ENCODE results near the gene SPACA9. TPM values are rescaled to one million over a fixed set of nuclear protein-coding genes. Genes with fewer than 3 reads are reported as not detected.

The SPACA9 gene
- total and polyA plus RNA-seq, 10 of the 15 experiments (the other 5 are each of a cell fraction or from before 2014, with no cell fraction given): 0.68 to 2.9 (median 1.0) TPM

DNA sequence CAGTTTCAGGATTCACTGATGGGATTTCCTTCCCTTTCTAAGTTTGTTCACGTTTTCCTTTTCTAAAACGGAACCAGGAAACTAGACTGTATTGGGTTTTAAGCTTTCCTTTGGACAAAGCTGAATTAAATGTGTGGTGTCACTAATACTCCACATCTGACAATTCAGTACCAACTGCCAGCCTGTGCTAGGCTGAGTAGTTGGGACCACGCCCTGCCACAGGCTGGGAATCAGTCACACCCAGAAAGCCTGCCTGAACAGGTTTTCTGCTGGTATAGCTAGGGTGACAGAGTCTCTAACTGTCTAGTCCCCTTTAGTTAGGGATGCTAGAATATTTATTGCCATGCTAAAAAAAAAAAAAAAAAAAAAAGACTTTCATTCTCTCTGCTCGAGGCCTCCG lies 15.6 kb downstream of the SPACA9 start (continued):
- TF ChIP-seq, protein P1, sequence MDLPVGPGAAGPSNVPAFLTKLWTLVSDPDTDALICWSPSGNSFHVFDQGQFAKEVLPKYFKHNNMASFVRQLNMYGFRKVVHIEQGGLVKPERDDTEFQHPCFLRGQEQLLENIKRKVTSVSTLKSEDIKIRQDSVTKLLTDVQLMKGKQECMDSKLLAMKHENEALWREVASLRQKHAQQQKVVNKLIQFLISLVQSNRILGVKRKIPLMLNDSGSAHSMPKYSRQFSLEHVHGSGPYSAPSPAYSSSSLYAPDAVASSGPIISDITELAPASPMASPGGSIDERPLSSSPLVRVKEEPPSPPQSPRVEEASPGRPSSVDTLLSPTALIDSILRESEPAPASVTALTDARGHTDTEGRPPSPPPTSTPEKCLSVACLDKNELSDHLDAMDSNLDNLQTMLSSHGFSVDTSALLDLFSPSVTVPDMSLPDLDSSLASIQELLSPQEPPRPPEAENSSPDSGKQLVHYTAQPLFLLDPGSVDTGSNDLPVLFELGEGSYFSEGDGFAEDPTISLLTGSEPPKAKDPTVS (IDR thresholded peaks at IDR 0.05; ENCODE audit: low read depth, low read length): no peak
- TF ChIP-seq STAT3 (IDR thresholded peaks at IDR 0.05; ENCODE audit: low read depth, low read length) (no peak), SPI1 (IDR thresholded peaks at IDR 0.05; ENCODE audit: borderline replicate concordance, insufficient read depth, low read depth, low read length) (no peak), ZNF217 (IDR thresholded peaks at IDR 0.05) (no peak)

DNA sequence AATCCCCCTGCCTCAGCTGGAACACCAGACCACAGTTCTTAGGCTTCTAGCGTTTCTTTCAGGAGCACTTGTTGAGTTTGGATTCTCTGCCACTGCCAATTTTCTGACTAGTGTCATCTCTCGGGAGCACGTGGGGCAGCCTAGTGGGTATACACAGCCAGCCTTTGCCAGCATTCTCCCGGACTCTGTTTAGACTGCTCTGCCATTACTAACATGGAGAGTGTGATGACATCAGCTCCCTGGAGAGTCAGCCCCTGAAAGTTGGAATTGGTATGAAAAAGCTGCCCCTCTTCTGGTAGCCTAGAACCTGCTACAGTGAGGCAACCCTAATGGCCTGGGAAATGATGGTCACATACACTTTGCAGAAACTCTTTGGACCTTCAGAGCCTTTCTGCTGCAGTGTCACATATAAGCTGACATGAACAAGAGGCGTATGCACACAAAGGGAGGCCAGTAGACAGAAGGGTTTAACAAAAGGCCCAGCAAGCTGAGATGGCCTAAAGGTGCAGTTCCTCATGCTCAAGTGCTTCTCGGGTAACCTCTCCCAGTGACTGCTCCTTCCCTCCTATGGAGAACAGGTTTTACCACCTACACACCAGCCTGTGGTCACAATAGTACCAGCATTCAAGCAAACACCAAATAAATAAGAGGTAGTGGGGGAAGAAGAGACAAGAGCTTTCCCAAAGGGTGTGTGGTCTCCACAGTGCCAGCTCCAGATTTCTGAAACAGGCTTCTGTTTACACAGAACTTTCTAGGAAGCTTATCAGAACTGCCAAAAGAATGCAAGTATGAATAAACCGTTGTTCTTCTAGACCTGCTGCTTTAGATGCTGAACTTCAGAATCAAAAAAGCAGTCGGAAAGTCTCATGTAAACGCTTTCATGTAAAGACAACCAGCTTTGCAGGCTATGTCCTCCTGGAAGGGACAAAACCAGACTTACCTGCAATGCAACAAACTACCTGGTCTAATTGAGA lies 16.5 kb downstream of the SPACA9 start:
- WGBS (ENCODE audit: insufficient coverage, insufficient replicate concordance, low lambda C conversion rate, missing lambda C conversion rate): 82% methylated on average over 9 of the region's 9 CpGs
- Histone ChIP-seq H3K4me2 (ENCODE audit: control insufficient read depth, insufficient read depth) (no peak overlapping the region), H2AFZ (ENCODE audit: control insufficient read depth, low read depth, low read length) (no peak overlapping the region), H3K9me3 (replicated peaks; ENCODE audit: control insufficient read depth, insufficient read depth, low read length) (no peaks in the 10 kb centered on the region), H3K27ac (ENCODE audit: control insufficient read depth, insufficient read depth) (no peak overlapping the region), H3K79me2 (ENCODE audit: control insufficient read depth, insufficient read depth, low read length) (no peaks in the 10 kb centered on the region), H3K4me3 (no peak overlapping the region), H3K9ac (ENCODE audit: control insufficient read depth, insufficient read depth, low read length) (no peak overlapping the region), H3K36me3 (ENCODE audit: control insufficient read depth in 2 of 2, insufficient read depth in 2 of 2, low read length in 1 of 2) (peaks cover 2 to 10% of the 10 kb centered on the region in 2 experiments), H3K4me1 (ENCODE audit: control insufficient read depth, insufficient read depth, low read length) (no peaks in the 10 kb centered on the region), H3K27me3 (replicated peaks in 1 of 2; ENCODE audit: control insufficient read depth in 2 of 2, insufficient read depth in 2 of 2, low read length in 1 of 2) (no peaks in the 10 kb centered on the region), H4K20me1 (ENCODE audit: control insufficient read depth, insufficient read depth) (no peaks in the 10 kb centered on the region)
- no peak for ATAC-seq
- RAD21 ChIA-PET (ENCODE audit: unreplicated experiment): no interaction called here
- BruUV-seq (replicated peaks): no TSS peak
- DNase-seq (ENCODE audit: low read depth, low spot score): no peak
- FAIRE-seq: no peak
- TF ChIP-seq ZSCAN29 (IDR thresholded peaks at IDR 0.05): no peak
- TF ChIP-seq, protein P2, sequence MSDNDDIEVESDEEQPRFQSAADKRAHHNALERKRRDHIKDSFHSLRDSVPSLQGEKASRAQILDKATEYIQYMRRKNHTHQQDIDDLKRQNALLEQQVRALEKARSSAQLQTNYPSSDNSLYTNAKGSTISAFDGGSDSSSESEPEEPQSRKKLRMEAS (IDR thresholded peaks at IDR 0.05; ENCODE audit: low read depth, low read length): no peak
- no peak for TF ChIP-seq KAT2A (conservative IDR thresholded peaks at IDR 0.05; ENCODE audit: control insufficient read depth, low read depth, low read length)
- TF ChIP-seq RUNX3 (IDR thresholded peaks at IDR 0.05; ENCODE audit: low read length): no peak
- no peak for TF ChIP-seq STAT1 (conservative IDR thresholded peaks at IDR 0.05)
- POLR2A ChIA-PET: no interaction called here
- SMC1A ChIA-PET (ENCODE audit: uncharacterized antibody, unreplicated experiment): interaction anchor here (0.7 to 1.2 kb wide), 2 partner anchors 13 to 24 kb away, joined by 3 read pairs; no protein-coding TSS in a partner anchor
- in situ Hi-C loops (cut with MboI): no loop called here
- intact Hi-C loops (cut with micrococcal nuclease; ENCODE audit: unreplicated experiment): no loop called here
- CTCF ChIA-PET: interaction anchor here (0.6 to 2.2 kb wide), 3 partner anchors 10 to 1135 kb away, joined by 3 to 9 read pairs (median 3); no protein-coding TSS in a partner anchor

All from GM12878 (cell line).